Sigmoid colon (tissue), 7 donors: ENCODE data around the gene PSMD13. TPM values are rescaled to one million over a fixed set of nuclear protein-coding genes. Genes with fewer than 3 reads are reported as not detected.
A peak's percentile ranks its signal among the peaks of the same experiment; 100 is the strongest.

Source experiments
- DNase-seq: peaks from one replicate; pipeline ENCODE4 v3.0.0-alpha.2; 2019
- H3K27ac ChIP-seq, 4 donors: fragments of 200-600 bp; sonication (generic); one replicate each; pipeline ENCODE4 v1.5.1; 2016 to 2019; ENCODE audit warnings: mild to moderate bottlenecking in 1 of 4
- H3K27me3 ChIP-seq, 3 donors: fragments of 200-600 bp; sonication (generic); one replicate each; pipeline ENCODE4 v1.5.1; 2019; ENCODE audit warnings: mild to moderate bottlenecking in 1 of 3
- H3K36me3 ChIP-seq, 4 donors: fragments of 200-600 bp; sonication (generic); one replicate each; pipeline ENCODE4 v1.5.1; 2016 to 2019
- H3K4me1 ChIP-seq, 4 donors: fragments of 200-600 bp; sonication (generic); one replicate each; pipeline ENCODE4 v1.5.1; 2017 to 2019
- H3K4me3 ChIP-seq, 4 donors: fragments of 200-600 bp; sonication (generic); one replicate each; pipeline ENCODE4 v1.5.1; 2017 to 2019; ENCODE audit warnings: mild to moderate bottlenecking in 2 of 4, moderate library complexity in 1 of 4
- H3K9me3 ChIP-seq, 4 donors: fragments of 200-600 bp in 3 of 4; sonication (generic) in 3 of 4; one replicate each; pipeline versions ENCODE4 v1.5.1 to v1.6.1; 2013 to 2019
- EP300 ChIP-seq, 4 donors: sonication (generic); formaldehyde crosslinking; IDR thresholded peaks; one replicate each; pipeline ENCODE4 v1.6.1; 2017; ENCODE audit warnings: antibody characterized with exemption in 4 of 4
- POLR2A ChIP-seq, 2 donors: fragments of 450-650 bp; IDR thresholded peaks; one replicate each; pipeline ENCODE4 v1.6.1; 2016; ENCODE audit warnings: antibody characterized with exemption in 2 of 2, mild to moderate bottlenecking in 2 of 2, moderate library complexity in 2 of 2
- POLR2AphosphoS5 ChIP-seq, 4 donors: sonication (generic); formaldehyde crosslinking; IDR thresholded peaks; one replicate each; pipeline ENCODE4 v1.6.1; 2017; ENCODE audit warnings: antibody characterized with exemption in 4 of 4
- WGBS, 2 donors: extraction: QIAGEN DNeasy Blood & Tissue Kit; methylation state at CpG; one replicate each; pipeline ENCODE4 v1.1.7; 2013; 5-methylcytosine and 5-hydroxymethylcytosine counted together
- intact Hi-C: fragments of 100-400 bp; cut with DNase I; formaldehyde crosslinking; loops from one replicate; pipeline ENCODE4 v1.15.1; 2023
- polyA plus RNA-seq, 3 donors: library from polyadenylated mRNA; stranded (reverse); fragments of 200-250 nt; gene quantifications; one replicate each; pipeline ENCODE4 v1.2.3, GENCODE V29; 2013
- total RNA-seq, 4 donors: library from RNA; depleted of rRNA; stranded (reverse); fragments of >200 nt; gene quantifications; one replicate each; pipeline ENCODE4 v1.1.0, GENCODE V29; 2016
- TF ChIP-seq, protein P1 (sequence below), 4 experiments: fragments of 450-650 bp in 3 of 4; fragments of 200-600 bp in 1 of 4; IDR thresholded peaks; one replicate each; pipeline ENCODE4 v1.5.1; 2016 to 2019; ENCODE audit warnings: antibody characterized with exemption in 4 of 4, mild to moderate bottlenecking in 3 of 4, moderate library complexity in 2 of 4
- donor health status: healthy with polysubstance abuse.
- donor health status: Bipolar disorder and iron deficiency.
- donor health status: healthy.

Gene PSMD13
- total and polyA plus RNA-seq, 7 donors, result 86.2 to 180 (median 111) TPM

DNA sequence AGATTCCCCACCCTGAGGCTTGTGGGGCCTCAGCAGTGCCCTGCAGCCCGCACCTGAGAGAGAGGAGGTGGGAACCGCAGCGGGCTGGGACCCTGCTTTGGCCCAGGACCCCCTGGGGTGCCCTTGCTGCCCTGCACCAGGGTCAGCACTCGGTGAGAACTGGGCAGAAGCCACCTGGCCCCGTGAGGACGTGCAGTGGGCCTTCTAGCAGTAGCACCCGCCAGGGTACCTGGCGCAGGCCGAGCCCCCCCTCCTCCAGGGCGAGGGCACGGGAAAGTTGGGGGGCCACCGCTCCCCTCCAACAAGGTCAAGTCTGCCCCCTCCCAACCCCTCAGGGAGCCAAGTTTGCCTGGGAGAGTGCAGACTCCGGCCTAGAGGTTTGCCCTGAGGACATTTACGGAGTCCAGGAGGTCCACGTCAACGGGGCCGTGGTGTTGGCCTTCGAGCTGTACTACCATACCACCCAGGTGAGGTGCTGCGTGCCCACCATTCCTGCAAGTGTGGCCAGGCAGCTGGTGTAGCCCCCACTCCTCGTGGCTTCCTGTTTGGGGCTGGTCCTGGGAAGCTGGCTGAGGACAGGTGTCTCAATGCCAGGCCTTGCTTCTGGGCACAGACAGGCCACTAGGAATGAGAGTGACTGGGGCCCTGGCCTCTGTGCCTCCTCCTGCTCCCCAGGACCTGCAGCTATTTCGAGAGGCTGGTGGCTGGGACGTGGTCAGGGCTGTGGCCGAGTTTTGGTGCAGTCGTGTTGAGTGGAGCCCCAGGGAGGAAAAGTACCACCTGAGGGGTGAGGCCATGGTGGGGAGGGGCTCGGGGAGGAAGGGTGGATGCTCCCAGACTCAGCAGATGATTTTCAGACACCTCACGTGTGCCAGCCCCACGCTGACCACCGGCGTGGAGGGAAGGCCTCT lies 55.7 kb downstream of the PSMD13 start:
- WGBS, 2 donors, result 91 to 93% methylated on average over 29 of the region's 29 CpGs
- H3K4me3 ChIP-seq, result no peak overlapping the region
- TF ChIP-seq POLR2AphosphoS5 (IDR thresholded peaks at IDR 0.05) (no peak), POLR2A (IDR thresholded peaks at IDR 0.05) (no peak), EP300 (IDR thresholded peaks at IDR 0.05) (no peak)
- TF ChIP-seq, protein P1, sequence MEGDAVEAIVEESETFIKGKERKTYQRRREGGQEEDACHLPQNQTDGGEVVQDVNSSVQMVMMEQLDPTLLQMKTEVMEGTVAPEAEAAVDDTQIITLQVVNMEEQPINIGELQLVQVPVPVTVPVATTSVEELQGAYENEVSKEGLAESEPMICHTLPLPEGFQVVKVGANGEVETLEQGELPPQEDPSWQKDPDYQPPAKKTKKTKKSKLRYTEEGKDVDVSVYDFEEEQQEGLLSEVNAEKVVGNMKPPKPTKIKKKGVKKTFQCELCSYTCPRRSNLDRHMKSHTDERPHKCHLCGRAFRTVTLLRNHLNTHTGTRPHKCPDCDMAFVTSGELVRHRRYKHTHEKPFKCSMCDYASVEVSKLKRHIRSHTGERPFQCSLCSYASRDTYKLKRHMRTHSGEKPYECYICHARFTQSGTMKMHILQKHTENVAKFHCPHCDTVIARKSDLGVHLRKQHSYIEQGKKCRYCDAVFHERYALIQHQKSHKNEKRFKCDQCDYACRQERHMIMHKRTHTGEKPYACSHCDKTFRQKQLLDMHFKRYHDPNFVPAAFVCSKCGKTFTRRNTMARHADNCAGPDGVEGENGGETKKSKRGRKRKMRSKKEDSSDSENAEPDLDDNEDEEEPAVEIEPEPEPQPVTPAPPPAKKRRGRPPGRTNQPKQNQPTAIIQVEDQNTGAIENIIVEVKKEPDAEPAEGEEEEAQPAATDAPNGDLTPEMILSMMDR (IDR thresholded peaks at IDR 0.05), result no peak
- no peaks in the 10 kb centered on the region for H3K9me3 ChIP-seq
- peaks cover 0 to 21% (median 17%) of the 10 kb centered on the region in 4 donors for H3K4me1 ChIP-seq
- H3K27ac ChIP-seq, result no peak overlapping the region
- H3K27me3 ChIP-seq, result peaks cover 0 to 32% (median 0%) of the 10 kb centered on the region in 3 donors
- DNase-seq, result peak; percentile 60
- intact Hi-C loops, result no loop called here
- H3K36me3 ChIP-seq, result peaks cover 0 to 14% (median 0%) of the 10 kb centered on the region in 4 donors

DNA sequence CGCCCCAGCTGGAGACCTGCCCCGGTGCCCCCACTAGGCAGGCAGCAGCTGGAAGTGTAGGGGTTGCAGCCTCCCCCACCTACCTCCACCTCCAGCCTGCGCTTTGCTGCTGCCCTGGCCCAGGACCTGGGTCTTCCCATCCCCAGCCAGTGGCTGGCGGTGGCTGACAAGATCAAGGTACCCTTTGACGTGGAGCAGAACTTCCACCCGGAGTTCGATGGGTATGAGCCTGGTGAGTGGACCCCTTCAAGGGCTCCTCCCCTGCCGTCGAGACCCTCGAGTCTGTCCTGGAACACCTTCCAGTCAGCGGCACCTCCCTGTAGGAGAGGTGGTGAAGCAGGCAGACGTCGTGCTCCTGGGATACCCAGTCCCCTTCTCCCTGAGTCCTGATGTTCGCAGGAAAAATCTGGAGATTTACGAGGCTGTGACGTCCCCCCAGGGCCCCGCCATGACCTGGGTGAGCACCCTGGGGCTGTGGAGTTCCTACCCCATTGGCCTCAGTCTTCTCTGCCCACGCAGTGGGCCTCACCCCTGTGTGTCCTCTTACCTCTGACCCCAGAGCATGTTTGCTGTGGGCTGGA lies 56.6 kb downstream of the PSMD13 start:
- Histone ChIP-seq H3K4me1 (peaks cover 0 to 14% (median 11%) of the 10 kb centered on the region in 4 donors), H3K9me3 (no peaks in the 10 kb centered on the region), H3K36me3 (peaks cover 0 to 14% (median 0%) of the 10 kb centered on the region in 4 donors), H3K4me3 (no peak overlapping the region), H3K27ac (no peak overlapping the region), H3K27me3 (peaks cover 4 to 31% (median 7%) of the 10 kb centered on the region in 3 donors)
- intact Hi-C loops, result no loop called here
- TF ChIP-seq POLR2AphosphoS5 (IDR thresholded peaks at IDR 0.05), result no peak
- TF ChIP-seq, protein P1 (IDR thresholded peaks at IDR 0.05), result no peak
- WGBS, 2 donors, result 89% methylated on average over 18 of the region's 18 CpGs
- peak; percentile 61 for DNase-seq

GRCh38 chr11:293852-294661 lies 57.3 kb downstream of the PSMD13 start:
- TF ChIP-seq POLR2A (IDR thresholded peaks at IDR 0.05), result no peak
- Histone ChIP-seq H3K4me1 (peaks cover 0 to 12% (median 8%) of the 10 kb centered on the region in 4 donors), H3K36me3 (peaks cover 0 to 14% (median 0%) of the 10 kb centered on the region in 4 donors), H3K4me3 (no peak overlapping the region), H3K27me3 (peaks cover 11 to 35% (median 14%) of the 10 kb centered on the region in 3 donors), H3K9me3 (no peaks in the 10 kb centered on the region), H3K27ac (no peak overlapping the region)
- peak; percentile 48 for DNase-seq
- 91 to 92% methylated on average over 27 of the region's 27 CpGs for WGBS, 2 donors
- intact Hi-C loops, result no loop called here

- TF ChIP-seq POLR2AphosphoS5 (IDR thresholded peaks at IDR 0.05), result no peak
- TF ChIP-seq, protein P1 (IDR thresholded peaks at IDR 0.05), result no peak
- TF ChIP-seq POLR2A (IDR thresholded peaks at IDR 0.05), result no peak
- no peak for TF ChIP-seq EP300 (IDR thresholded peaks at IDR 0.05)
- no peak overlapping the region for H3K4me3 ChIP-seq
Observed at GRCh38 chr11:294780-295179, 58.0 kb downstream of the PSMD13 start.

More at GRCh38 chr11:294780-295179, 58.0 kb downstream of the PSMD13 start:
- H3K27ac ChIP-seq, result no peak overlapping the region
- H3K36me3 ChIP-seq, result peaks cover 0 to 14% (median 0%) of the 10 kb centered on the region in 4 donors
- peaks cover 18 to 43% (median 21%) of the 10 kb centered on the region in 3 donors for H3K27me3 ChIP-seq
- WGBS, 2 donors, result 88 to 95% methylated on average over 16 of the region's 16 CpGs
- H3K4me1 ChIP-seq, result peaks cover 0 to 6% (median 2%) of the 10 kb centered on the region in 4 donors
- DNase-seq, result peak; percentile 60
- intact Hi-C loops, result no loop called here
- no peaks in the 10 kb centered on the region for H3K9me3 ChIP-seq
